OCI-LY3 (cell line): Measurements from ENCODE around the gene RSPO3.
A peak's percentile ranks its signal among the peaks of the same experiment; 100 is the strongest.

Experiments
- H2AFZ ChIP-seq: fragments of 200-600, 300-600 bp; shearing (Covaris generic); 2 replicates; pipeline ENCODE4 v1.6.0; 2014; ENCODE audit warnings: antibody characterized with exemption, low read depth, low read length
- H3K27ac ChIP-seq: fragments of 200-600, 300-600 bp; sonication (generic); 2 replicates; pipeline ENCODE4 v1.5.1; 2014; ENCODE audit warnings: mild to moderate bottlenecking, low read length, moderate library complexity, mixed read lengths
- H3K27me3 ChIP-seq: fragments of 200-600, 300-600 bp; sonication (generic); 2 replicates; pipeline ENCODE4 v1.6.1; 2014; ENCODE audit warnings: low read depth, low read length, mixed read lengths
- H3K36me3 ChIP-seq: fragments of 200-600, 300-600 bp; sonication (generic); replicated peaks from 2 replicates; pipeline ENCODE3; 2014; ENCODE audit warnings: low read depth, low read length, mixed read lengths
- H3K4me1 ChIP-seq: fragments of 300-600, 200-600 bp; sonication (generic); 2 replicates; pipeline ENCODE4 v1.6.1; 2014; ENCODE audit warnings: low read length, mixed read lengths
- H3K4me2 ChIP-seq: fragments of 200-600, 300-600 bp; sonication (generic); 2 replicates; pipeline ENCODE4 v1.6.1; 2014; ENCODE audit warnings: low read length, mixed read lengths
- H3K4me3 ChIP-seq: fragments of 300-600, 200-600 bp; sonication (generic); 2 replicates; pipeline ENCODE4 v1.5.1; 2014; ENCODE audit warnings: antibody characterized with exemption, mild to moderate bottlenecking, low read length, moderate library complexity
- H3K79me2 ChIP-seq: fragments of 300-600, 200-600 bp; shearing (Covaris generic); 2 replicates; pipeline ENCODE4 v1.6.1; 2014; ENCODE audit warnings: mild to moderate bottlenecking, low read length, mixed read lengths
- H3K9ac ChIP-seq: fragments of 300-600, 200-600 bp; shearing (Covaris generic); 2 replicates; pipeline ENCODE4 v1.6.0; 2014; ENCODE audit warnings: mild to moderate bottlenecking, low read length, moderate library complexity
- H3K9me3 ChIP-seq: fragments of 200-600, 300-600 bp; shearing (Covaris generic); 2 replicates; pipeline ENCODE4 v1.6.1; 2014; ENCODE audit warnings: low read length, mixed read lengths; ENCODE audit not compliant: insufficient read depth
- H4K20me1 ChIP-seq: fragments of 200-600, 300-600 bp; sonication (generic); 2 replicates; pipeline ENCODE4 v1.6.1; 2016; ENCODE audit warnings: low read length, mixed read lengths; ENCODE audit not compliant: insufficient read depth
- CTCF ChIP-seq: fragments of 200-600, 300-600 bp; sonication (generic); IDR thresholded peaks from 2 replicates; pipeline ENCODE4 v1.5.1; 2014; ENCODE audit warnings: antibody characterized with exemption, low read length, low read depth
- EZH2phosphoT487 ChIP-seq: fragments of 200-600 bp; shearing (Covaris generic); IDR thresholded peaks from 2 replicates; pipeline ENCODE4 v1.6.1; 2018; ENCODE audit warnings: antibody characterized with exemption, mixed run types, low read depth

Gene RSPO3

GRCh38 chr6:127180426-127180825 lies 62.0 kb downstream of the RSPO3 start:
- H3K36me3 ChIP-seq, result no peaks in the 10 kb centered on the region
- no peak overlapping the region for H3K27ac ChIP-seq
- no peaks in the 10 kb centered on the region for H4K20me1 ChIP-seq
- H3K4me2 ChIP-seq, result no peak overlapping the region
- no peaks in the 10 kb centered on the region for H3K27me3 ChIP-seq
- no peaks in the 10 kb centered on the region for H3K79me2 ChIP-seq
- H3K9ac ChIP-seq, result no peak overlapping the region
- no peak for TF ChIP-seq CTCF
- TF ChIP-seq EZH2phosphoT487, result no peak
- no peak overlapping the region for H2AFZ ChIP-seq
- no peaks in the 10 kb centered on the region for H3K9me3 ChIP-seq
- no peak overlapping the region for H3K4me3 ChIP-seq
- H3K4me1 ChIP-seq, result no peaks in the 10 kb centered on the region

- H3K79me2 ChIP-seq, result no peaks in the 10 kb centered on the region
- no peaks in the 10 kb centered on the region for H3K4me1 ChIP-seq
- no peak overlapping the region for H3K4me3 ChIP-seq
- H3K27ac ChIP-seq, result no peak overlapping the region
- H3K27me3 ChIP-seq, result no peaks in the 10 kb centered on the region
- H3K9me3 ChIP-seq, result no peaks in the 10 kb centered on the region
- H2AFZ ChIP-seq, result no peak overlapping the region
- no peaks in the 10 kb centered on the region for H4K20me1 ChIP-seq
- no peak overlapping the region for H3K4me2 ChIP-seq
- no peak overlapping the region for H3K9ac ChIP-seq
- no peaks in the 10 kb centered on the region for H3K36me3 ChIP-seq
- TF ChIP-seq EZH2phosphoT487, result no peak
- TF ChIP-seq CTCF, result no peak
These were observed 64.0 kb downstream of the RSPO3 start for GRCh38 chr6:127182501-127182900.

GRCh38 chr6:127185437-127185995 lies 67.0 kb downstream of the RSPO3 start:
- H3K36me3 ChIP-seq, result no peaks in the 10 kb centered on the region
- H3K4me3 ChIP-seq, result no peak overlapping the region

GRCh38 chr6:127186889-127187288 lies 68.4 kb downstream of the RSPO3 start:
- no peaks in the 10 kb centered on the region for H3K36me3 ChIP-seq
- H3K27me3 ChIP-seq, result no peaks in the 10 kb centered on the region
- no peak overlapping the region for H3K9ac ChIP-seq
- H3K9me3 ChIP-seq, result no peaks in the 10 kb centered on the region
- H4K20me1 ChIP-seq, result no peaks in the 10 kb centered on the region
- H3K27ac ChIP-seq, result no peak overlapping the region
- TF ChIP-seq CTCF (peak; percentile 54), EZH2phosphoT487 (no peak)
- H3K79me2 ChIP-seq, result no peaks in the 10 kb centered on the region
- H3K4me2 ChIP-seq, result no peak overlapping the region
- H3K4me3 ChIP-seq, result no peak overlapping the region
- H3K4me1 ChIP-seq, result no peaks in the 10 kb centered on the region
- no peak overlapping the region for H2AFZ ChIP-seq

More at GRCh38 chr6:127185437-127185995, 67.0 kb downstream of the RSPO3 start:
- H3K9me3 ChIP-seq, result no peaks in the 10 kb centered on the region
- H3K27ac ChIP-seq, result no peak overlapping the region
- no peaks in the 10 kb centered on the region for H3K27me3 ChIP-seq
- H3K9ac ChIP-seq, result no peak overlapping the region
- TF ChIP-seq CTCF (no peak), EZH2phosphoT487 (no peak)
- no peaks in the 10 kb centered on the region for H3K4me1 ChIP-seq
- H3K4me2 ChIP-seq, result no peak overlapping the region
- no peaks in the 10 kb centered on the region for H3K79me2 ChIP-seq
- no peaks in the 10 kb centered on the region for H4K20me1 ChIP-seq
- no peak overlapping the region for H2AFZ ChIP-seq
